OCI-LY1 (cell line): Measurements from ENCODE around the gene LY9.

ENCODE experiments used
- H2AFZ ChIP-seq: fragments of 200-600 bp; sonication (generic), shearing (Covaris generic); 2 replicates; pipeline ENCODE4 v1.6.0; 2014; ENCODE audit warnings: antibody characterized with exemption, mild to moderate bottlenecking, low read length
- H3F3A ChIP-seq: fragments of 200-600 bp; sonication (generic), shearing (Covaris generic); 2 replicates; pipeline ENCODE4 v1.6.0; 2014; ENCODE audit warnings: mild to moderate bottlenecking, antibody characterized with exemption, low read length, moderate library complexity; ENCODE audit not compliant: insufficient read depth
- H3K27ac ChIP-seq: fragments of 200-600 bp; sonication (generic); 2 replicates; pipeline ENCODE4 v1.5.1; 2014; ENCODE audit warnings: low read length, mixed run types, mild to moderate bottlenecking, low read depth; ENCODE audit not compliant: poor library complexity, severe bottlenecking
- H3K27me3 ChIP-seq: fragments of 200-600 bp; sonication (generic); 2 replicates; pipeline ENCODE4 v1.6.0; 2014; ENCODE audit warnings: antibody characterized with exemption, mild to moderate bottlenecking, low read length, moderate library complexity; ENCODE audit not compliant: insufficient read depth
- H3K36me3 ChIP-seq: fragments of 200-600 bp; sonication (generic); 2 replicates; pipeline ENCODE4 v1.6.1; 2014; ENCODE audit warnings: mild to moderate bottlenecking, antibody characterized with exemption, low read length, moderate library complexity, mixed read lengths; ENCODE audit not compliant: insufficient read depth
- H3K4me1 ChIP-seq: fragments of 200-600 bp; sonication (generic); 2 replicates; pipeline ENCODE4 v1.5.1; 2014; ENCODE audit warnings: mild to moderate bottlenecking, low read length, moderate library complexity; ENCODE audit not compliant: insufficient read depth, severe bottlenecking
- H3K4me2 ChIP-seq: fragments of 200-600 bp; sonication (generic), shearing (Covaris generic); 2 replicates; pipeline ENCODE4 v1.6.1; 2014; ENCODE audit warnings: low read length
- H3K4me3 ChIP-seq: fragments of 200-600 bp; sonication (generic); 2 replicates; pipeline ENCODE4 v1.5.1; 2014; ENCODE audit warnings: low read length, low read depth, mild to moderate bottlenecking, mixed read lengths; ENCODE audit not compliant: poor library complexity, severe bottlenecking
- H3K79me2 ChIP-seq: fragments of 200-600 bp; shearing (Covaris generic); 2 replicates; pipeline ENCODE4 v1.6.1; 2016; ENCODE audit warnings: mixed run types, low read length, mixed read lengths; ENCODE audit not compliant: insufficient read depth
- H3K9ac ChIP-seq: fragments of 200-600 bp; sonication (generic), shearing (Covaris generic); 2 replicates; pipeline ENCODE4 v1.6.1; 2014; ENCODE audit warnings: mild to moderate bottlenecking, low read length, mixed read lengths
- H3K9me2 ChIP-seq: fragments of 200-600 bp; sonication (generic), shearing (Covaris generic); 2 replicates; pipeline ENCODE4 v1.6.1; 2014; ENCODE audit warnings: low read depth, mild to moderate bottlenecking, low read length, mixed read lengths
- H3K9me3 ChIP-seq: fragments of 200-600 bp; shearing (Covaris generic); 2 replicates; pipeline ENCODE4 v1.6.1; 2014; ENCODE audit warnings: low read length, mixed read lengths
- H4K20me1 ChIP-seq: fragments of 200-600 bp; sonication (generic), shearing (Covaris generic); 2 replicates; pipeline ENCODE4 v1.6.0; 2016; ENCODE audit warnings: mild to moderate bottlenecking, low read length; ENCODE audit not compliant: insufficient read depth
- EZH2 ChIP-seq: fragments of 200-600 bp; sonication (generic), shearing (Covaris generic); IDR thresholded peaks from 2 replicates; pipeline ENCODE4 v1.8.0; 2017; ENCODE audit warnings: borderline replicate concordance, mixed run types, mild to moderate bottlenecking, antibody characterized with exemption, low read length, moderate library complexity, mixed read lengths
- TF ChIP-seq, protein P1 (sequence below): fragments of 200-600 bp; sonication (generic), shearing (Covaris generic); IDR thresholded peaks from 2 replicates; pipeline ENCODE4 v1.5.1; 2017; ENCODE audit warnings: mild to moderate bottlenecking, antibody characterized with exemption, low read length, moderate library complexity, mixed read lengths

The LY9 gene

DNA sequence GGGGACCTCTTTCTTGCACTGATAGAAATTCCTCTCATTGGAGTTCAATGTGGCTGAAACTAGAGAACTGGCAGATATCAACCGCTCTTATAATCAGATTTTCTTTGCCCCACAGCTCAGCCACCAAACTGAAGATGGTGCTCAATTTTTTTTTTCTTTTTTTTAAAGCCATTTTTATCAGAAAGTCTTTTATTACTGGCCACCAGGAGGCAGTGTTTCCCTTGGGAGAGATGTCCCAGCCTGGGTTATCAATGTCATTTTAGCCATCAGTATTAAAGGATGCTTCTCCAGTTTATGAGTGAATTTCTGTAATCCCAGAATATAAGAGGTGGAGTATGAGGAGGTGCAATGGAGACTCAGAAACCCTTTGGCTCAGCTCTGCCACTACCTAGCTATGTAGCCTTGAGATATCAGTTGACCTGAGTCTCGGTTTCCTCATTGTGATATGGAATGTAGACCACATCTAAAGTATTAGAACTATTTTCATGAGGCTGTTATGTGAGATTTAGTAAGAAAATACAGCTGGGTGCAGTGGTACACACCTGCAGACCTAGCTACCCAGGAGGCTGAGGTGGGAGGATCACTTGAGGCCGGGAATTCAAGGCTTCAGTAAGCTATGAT, 39.1 kb downstream of the LY9 start:
- Histone ChIP-seq H3K9ac (no peak overlapping the region), H3K4me2 (no peak overlapping the region), H3F3A (no peaks in the 10 kb centered on the region), H3K79me2 (no peaks in the 10 kb centered on the region), H3K4me1 (peaks cover 20% of the 10 kb centered on the region), H3K9me2 (no peaks in the 10 kb centered on the region), H3K36me3 (no peaks in the 10 kb centered on the region), H2AFZ (no peak overlapping the region), H4K20me1 (no peaks in the 10 kb centered on the region), H3K27ac (no peak overlapping the region), H3K4me3 (no peak overlapping the region), H3K27me3 (no peaks in the 10 kb centered on the region), H3K9me3 (no peaks in the 10 kb centered on the region)
- no peak for TF ChIP-seq EZH2
- TF ChIP-seq, protein P1, sequence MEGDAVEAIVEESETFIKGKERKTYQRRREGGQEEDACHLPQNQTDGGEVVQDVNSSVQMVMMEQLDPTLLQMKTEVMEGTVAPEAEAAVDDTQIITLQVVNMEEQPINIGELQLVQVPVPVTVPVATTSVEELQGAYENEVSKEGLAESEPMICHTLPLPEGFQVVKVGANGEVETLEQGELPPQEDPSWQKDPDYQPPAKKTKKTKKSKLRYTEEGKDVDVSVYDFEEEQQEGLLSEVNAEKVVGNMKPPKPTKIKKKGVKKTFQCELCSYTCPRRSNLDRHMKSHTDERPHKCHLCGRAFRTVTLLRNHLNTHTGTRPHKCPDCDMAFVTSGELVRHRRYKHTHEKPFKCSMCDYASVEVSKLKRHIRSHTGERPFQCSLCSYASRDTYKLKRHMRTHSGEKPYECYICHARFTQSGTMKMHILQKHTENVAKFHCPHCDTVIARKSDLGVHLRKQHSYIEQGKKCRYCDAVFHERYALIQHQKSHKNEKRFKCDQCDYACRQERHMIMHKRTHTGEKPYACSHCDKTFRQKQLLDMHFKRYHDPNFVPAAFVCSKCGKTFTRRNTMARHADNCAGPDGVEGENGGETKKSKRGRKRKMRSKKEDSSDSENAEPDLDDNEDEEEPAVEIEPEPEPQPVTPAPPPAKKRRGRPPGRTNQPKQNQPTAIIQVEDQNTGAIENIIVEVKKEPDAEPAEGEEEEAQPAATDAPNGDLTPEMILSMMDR, result peak; percentile 86

DNA sequence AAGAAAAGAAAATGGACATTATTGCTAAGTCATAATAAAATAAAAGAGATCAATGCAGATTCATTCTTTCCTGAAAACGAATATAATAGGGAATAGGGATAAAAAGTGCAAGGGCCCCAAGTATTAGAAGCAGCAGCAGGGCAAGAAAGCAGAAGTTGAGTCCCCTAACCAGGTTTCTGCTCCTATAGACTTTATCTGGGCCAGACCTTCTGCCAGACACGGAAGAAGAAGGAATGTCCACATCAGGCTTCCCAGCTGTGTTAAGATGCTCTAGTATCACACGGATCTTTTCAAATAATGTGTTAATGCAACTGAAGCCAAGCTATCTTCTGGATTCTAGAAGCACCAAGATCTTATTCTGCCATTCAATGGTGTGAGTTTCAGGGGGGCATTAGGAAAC, 39.8 kb downstream of the LY9 start:
- Histone ChIP-seq H3K36me3 (no peaks in the 10 kb centered on the region), H3K9ac (no peak overlapping the region), H3K27me3 (no peaks in the 10 kb centered on the region), H2AFZ (no peak overlapping the region), H3K4me1 (peaks cover 20% of the 10 kb centered on the region), H3K9me3 (no peaks in the 10 kb centered on the region), H4K20me1 (no peaks in the 10 kb centered on the region), H3K27ac (no peak overlapping the region), H3K4me3 (no peak overlapping the region), H3K9me2 (no peaks in the 10 kb centered on the region), H3F3A (no peaks in the 10 kb centered on the region), H3K4me2 (no peak overlapping the region), H3K79me2 (no peaks in the 10 kb centered on the region)
- TF ChIP-seq, protein P1, result no peak
- TF ChIP-seq EZH2, result no peak

DNA sequence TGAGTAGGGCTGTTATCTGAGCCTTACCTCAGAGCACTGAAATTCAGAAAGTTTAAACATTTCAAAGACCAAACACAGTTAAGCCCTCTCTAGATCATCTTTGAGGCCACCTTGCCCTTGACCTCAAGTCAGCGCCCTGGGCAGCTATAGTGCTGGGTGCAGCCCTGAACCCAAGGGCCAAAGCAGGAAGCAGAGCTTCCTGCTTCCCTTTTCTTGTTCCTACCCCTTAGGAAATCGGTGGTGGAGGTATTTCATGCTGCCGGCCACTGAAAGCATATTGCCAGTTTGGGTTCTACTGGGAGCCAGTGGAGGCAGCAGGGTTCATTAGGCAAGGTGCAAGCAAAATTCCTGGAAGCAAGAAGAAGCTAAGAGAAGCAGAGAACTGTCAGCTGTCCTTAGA, 40.6 kb downstream of the LY9 start:
- H4K20me1 ChIP-seq, result no peaks in the 10 kb centered on the region
- no peak for TF ChIP-seq EZH2
- TF ChIP-seq, protein P1, result no peak
- no peak overlapping the region for H3K4me3 ChIP-seq
- H3K4me2 ChIP-seq, result no peak overlapping the region
- no peak overlapping the region; the same call in 1 of the 2 replicates for H3K9ac ChIP-seq
- no peaks in the 10 kb centered on the region for H3K9me2 ChIP-seq
- H3K79me2 ChIP-seq, result no peaks in the 10 kb centered on the region
- H3K36me3 ChIP-seq, result no peaks in the 10 kb centered on the region
- H3F3A ChIP-seq, result no peaks in the 10 kb centered on the region
- H3K9me3 ChIP-seq, result no peaks in the 10 kb centered on the region
- peak overlapping the region; percentile 30 for H3K27ac ChIP-seq
- H3K4me1 ChIP-seq, result peaks cover 20% of the 10 kb centered on the region
- H3K27me3 ChIP-seq, result no peaks in the 10 kb centered on the region
- peak overlapping the region; percentile 91 for H2AFZ ChIP-seq
